Inferior parietal cortex (tissue), 1 donor: ENCODE data around the gene RMP24.
"Not testable (repeated sequence)": the region's sequence is repeated elsewhere in the genome, so short reads cannot be mapped to it uniquely, and the experiment has no call there.

Experiments used
- DNase-seq: peaks from one replicate; pipeline ENCODE4 v3.0.0-alpha.2; 2016; ENCODE audit errors: extremely low spot score

The RMP24 gene

GRCh38 chr18:35972197-35973000 lies at the start of gene RMP24:
Gene RMP24 (plus strand): TSS chr18:35972679.
- DNase-seq = peak; percentile 97

- DNase-seq = no peak
Observed at GRCh38 chr18:35923939-35924684, 48.4 kb upstream of the RMP24 start.

- DNase-seq = no peak
Observed at GRCh38 chr18:35926884-35927283, 45.6 kb upstream of the RMP24 start.

GRCh38 chr18:35927430-35927829 lies 45.0 kb upstream of the RMP24 start:
- no peak for DNase-seq

GRCh38 chr18:35933982-35934381 lies 38.5 kb upstream of the RMP24 start:
- no peak for DNase-seq

GRCh38 chr18:35934891-35935290 lies 37.6 kb upstream of the RMP24 start:
- DNase-seq = no peak

GRCh38 chr18:35935805-35936204 lies 36.7 kb upstream of the RMP24 start:
- DNase-seq = no peak

GRCh38 chr18:35936951-35937350 lies 35.5 kb upstream of the RMP24 start:
- no peak for DNase-seq

GRCh38 chr18:35938158-35938557 lies 34.3 kb upstream of the RMP24 start:
- DNase-seq = no peak

GRCh38 chr18:35938562-35938961 lies 33.9 kb upstream of the RMP24 start:
- DNase-seq = no peak

GRCh38 chr18:35939138-35939537 lies 33.3 kb upstream of the RMP24 start:
- no peak for DNase-seq

GRCh38 chr18:35941299-35941698 lies 31.2 kb upstream of the RMP24 start:
- DNase-seq = no peak

- DNase-seq = no peak
Observed at GRCh38 chr18:35942133-35942532, 30.3 kb upstream of the RMP24 start.

GRCh38 chr18:35942661-35943060 lies 29.8 kb upstream of the RMP24 start:
- DNase-seq = no peak

GRCh38 chr18:35948080-35948479 lies 24.4 kb upstream of the RMP24 start:
- no peak for DNase-seq

GRCh38 chr18:35949090-35949489 lies 23.4 kb upstream of the RMP24 start:
- DNase-seq = no peak

- DNase-seq = peak; percentile 91
Observed at GRCh38 chr18:35949903-35950627, 22.4 kb upstream of the RMP24 start.

- no peak for DNase-seq
Observed at GRCh38 chr18:35950628-35950982, 21.9 kb upstream of the RMP24 start.

- no peak for DNase-seq
Observed at GRCh38 chr18:35953688-35954087, 18.8 kb upstream of the RMP24 start.

GRCh38 chr18:35956226-35956625 lies 16.3 kb upstream of the RMP24 start:
- no peak for DNase-seq

- no peak for DNase-seq
Observed at GRCh38 chr18:35962320-35962719, 10.2 kb upstream of the RMP24 start.

GRCh38 chr18:35964319-35964718 lies 8.2 kb upstream of the RMP24 start:
- DNase-seq = no peak

- not testable (repeated sequence) for DNase-seq
Observed at GRCh38 chr18:35967866-35968265, 4.6 kb upstream of the RMP24 start.
